GM12878 (cell line): Measurements from ENCODE around the gene LEMD2. TPM values are rescaled to one million over a fixed set of nuclear protein-coding genes. Genes with fewer than 3 reads are reported as not detected.

Experiments used
- ATAC-seq: fragments of 200-7000 bp; cut with Tn5 transposase; 3 replicates; pipeline ENCODE4 v1.9.1; 2020; ENCODE audit warnings: mild to moderate bottlenecking, moderate library complexity
- BruUV-seq: library from RNA; stranded (reverse); fragments of 400-500 nt; replicated peaks from 2 replicates; lab custom pipeline; 2021; lab: Mats Ljungman, UMichigan
- CTCF ChIA-PET: fragments of 300-600 bp; sonication (Branson Sonifier 250); formaldehyde crosslinking; extraction: SDS; loops from one replicate; lab custom pipeline; 2021; ENCODE audit warnings: inconsistent platforms; lab: Yijun Ruan, JAX
- POLR2A ChIA-PET: fragments of 350-600 bp; formaldehyde crosslinking; extraction: SDS; loops from one replicate; lab custom pipeline; 2021; ENCODE audit warnings: inconsistent platforms; lab: Charles Lee
- RAD21 ChIA-PET: fragments of 300-600 bp; sonication (Branson Sonifier 250); formaldehyde crosslinking; loops from one replicate; lab custom pipeline; 2023; ENCODE audit warnings: antibody characterized with exemption; ENCODE audit not compliant: unreplicated experiment; lab: Charles Lee
- SMC1A ChIA-PET: fragments of 300-600 bp; sonication (Branson Sonifier 250); formaldehyde crosslinking; loops from one replicate; lab custom pipeline; 2023; ENCODE audit not compliant: unreplicated experiment, uncharacterized antibody; lab: Charles Lee
- DNase-seq: peaks from one replicate; pipeline ENCODE4 v3.0.0-alpha.2; 2011; ENCODE audit warnings: low read depth, low spot score
- FAIRE-seq: peaks from 3 replicates; lab custom pipeline; 2011; peaks lifted over from hg19 to GRCh38; lab: Jason Lieb, UNC
- H2AFZ ChIP-seq: 2 replicates; pipeline ENCODE4 v1.6.0; 2011; ENCODE audit warnings: low read depth, low read length, control low read depth; ENCODE audit not compliant: control insufficient read depth
- H3K27ac ChIP-seq: 2 replicates; pipeline ENCODE4 v1.5.1; 2011; ENCODE audit warnings: control low read depth; ENCODE audit not compliant: control insufficient read depth, insufficient read depth
- H3K27me3 ChIP-seq, 2 experiments: replicated peaks in 1 of 2; 2 replicates each; pipeline versions ENCODE4 v1.6.0 to v1.6.1; 2011; ENCODE audit warnings: low read length in 1 of 2; ENCODE audit not compliant: control insufficient read depth in 2 of 2, insufficient read depth in 2 of 2
- H3K36me3 ChIP-seq, 2 experiments: 2 replicates each; pipeline ENCODE4 v1.5.1; 2011; ENCODE audit warnings: low read length in 1 of 2; ENCODE audit not compliant: control insufficient read depth in 2 of 2, insufficient read depth in 2 of 2
- H3K4me1 ChIP-seq: 2 replicates; pipeline ENCODE4 v1.6.1; 2011; ENCODE audit warnings: mild to moderate bottlenecking, low read length, moderate library complexity, mixed read lengths; ENCODE audit not compliant: control insufficient read depth, insufficient read depth
- H3K4me2 ChIP-seq: 2 replicates; pipeline ENCODE4 v1.6.0; 2011; ENCODE audit warnings: control low read depth; ENCODE audit not compliant: control insufficient read depth, insufficient read depth
- H3K4me3 ChIP-seq: fragments of 200-600 bp; sonication (generic); 2 replicates; pipeline ENCODE4 v1.5.1; 2016
- H3K79me2 ChIP-seq: 2 replicates; pipeline ENCODE4 v1.6.0; 2011; ENCODE audit warnings: low read length; ENCODE audit not compliant: control insufficient read depth, insufficient read depth
- H3K9ac ChIP-seq: 2 replicates; pipeline ENCODE4 v1.8.0; 2011; ENCODE audit warnings: low read length, control low read depth, mixed read lengths; ENCODE audit not compliant: control insufficient read depth, insufficient read depth
- H3K9me3 ChIP-seq: replicated peaks from 3 replicates; pipeline ENCODE4 v1.5.1; 2011; ENCODE audit warnings: mild to moderate bottlenecking, low read length; ENCODE audit not compliant: control insufficient read depth, insufficient read depth
- H4K20me1 ChIP-seq: 2 replicates; pipeline ENCODE4 v1.6.0; 2011; ENCODE audit not compliant: control insufficient read depth, insufficient read depth
- BMI1 ChIP-seq: fragments of 450-650 bp; IDR thresholded peaks from 2 replicates; pipeline ENCODE4 v1.6.1; 2016; ENCODE audit warnings: mild to moderate bottlenecking, moderate library complexity, borderline replicate concordance
- CHD2 ChIP-seq: IDR thresholded peaks from 2 replicates; pipeline ENCODE4 v1.6.1; 2011; ENCODE audit warnings: low read depth, low read length, improper control_type of control experiment, borderline replicate concordance
- ETV6 ChIP-seq, 2 experiments: fragments of 450-650 bp in 1 of 2; IDR thresholded peaks in 1 of 2; conservative IDR thresholded peaks in 1 of 2; 2 replicates each; pipeline ENCODE4 v1.6.1; 2014; ENCODE audit warnings: antibody characterized with exemption in 1 of 2, borderline replicate concordance in 1 of 2, low read depth in 1 of 2, mild to moderate bottlenecking in 1 of 2, moderate library complexity in 1 of 2
- HDAC2 ChIP-seq: fragments of 200-600 bp; sonication (generic); IDR thresholded peaks from 2 replicates; pipeline ENCODE4 v1.6.1; 2017
- NFXL1 ChIP-seq: fragments of 450-650 bp; IDR thresholded peaks from 2 replicates; pipeline ENCODE4 v1.6.1; 2017; ENCODE audit warnings: antibody characterized with exemption, mild to moderate bottlenecking, borderline replicate concordance
- NFYB ChIP-seq: IDR thresholded peaks from 2 replicates; pipeline ENCODE4 v1.6.1; 2011; ENCODE audit warnings: low read depth, mild to moderate bottlenecking, low read length, improper control_type of control experiment, moderate library complexity; ENCODE audit not compliant: insufficient read depth
- NRF1 ChIP-seq: conservative IDR thresholded peaks from 2 replicates; pipeline ENCODE4 v1.6.1; 2011; ENCODE audit warnings: mild to moderate bottlenecking, low read depth, low read length, improper control_type of control experiment
- PAX5 ChIP-seq: IDR thresholded peaks from 2 replicates; pipeline ENCODE4 v1.6.1; 2011; ENCODE audit warnings: low read depth, low read length, borderline replicate concordance
- RUNX3 ChIP-seq: IDR thresholded peaks from 2 replicates; pipeline ENCODE4 v1.6.1; 2012; ENCODE audit warnings: low read length, inconsistent platforms
- SMC3 ChIP-seq: IDR thresholded peaks from 2 replicates; pipeline ENCODE4 v1.6.1; 2011; ENCODE audit warnings: low read length, improper control_type of control experiment, borderline replicate concordance
- SP1 ChIP-seq: IDR thresholded peaks from one replicate; pipeline ENCODE4 v1.6.1; 2011; ENCODE audit warnings: low read depth, low read length
- SREBF1 ChIP-seq: IDR thresholded peaks from 2 replicates; pipeline ENCODE4 v1.6.1; 2012; ENCODE audit warnings: mild to moderate bottlenecking, low read length
- ZBED1 ChIP-seq: IDR thresholded peaks from 2 replicates; pipeline ENCODE4 v1.6.1; 2016; ENCODE audit warnings: borderline replicate concordance
- WGBS: methylation state at CpG from one replicate; pipeline ENCODE4 v1.1.6; 2016; ENCODE audit warnings: low lambda C conversion rate; ENCODE audit not compliant: insufficient replicate concordance, insufficient coverage; ENCODE audit errors: missing lambda C conversion rate; 5-methylcytosine and 5-hydroxymethylcytosine counted together
- in situ Hi-C: fragments of 300-500 bp; cut with MboI; formaldehyde crosslinking; loops from 9 replicates; pipeline ENCODE4 v1.14.3; 2018; ENCODE audit warnings: mixed read lengths
- intact Hi-C: fragments of 100-400 bp; cut with micrococcal nuclease; formaldehyde crosslinking; loops from one replicate; pipeline ENCODE4 v1.14.2; 2022; ENCODE audit not compliant: unreplicated experiment
- polyA plus RNA-seq, 11 experiments: library from polyadenylated mRNA; depleted of rRNA in 4 of 11; unstranded in 6 of 11; stranded (reverse) in 5 of 11; fragments of >200 nt; fragmentation: Nextera tagmentation in 4 of 11; fragmentation: Illumina TruSeq in 1 of 11; extraction: Ambion mirVana in 4 of 11; extraction: Trizol in 1 of 11; gene quantifications; 1 replicate in 1 of 11; 2 replicates in 10 of 11; pipeline versions ENCODE4 v1.2.1 to v1.2.3, GENCODE V29; 2011 to 2016; ENCODE audit warnings: inconsistent platforms in 2 of 11, missing spikeins in 2 of 11, low read depth in 1 of 11
- total RNA-seq, 4 experiments: library from RNA; depleted of rRNA in 3 of 4; stranded (reverse); fragments of >200 nt in 3 of 4; fragmentation: Illumina TruSeq in 1 of 4; extraction: Trizol in 1 of 4; gene quantifications; 2 replicates each; pipeline versions ENCODE4 v1.2.1 to v1.2.3, GENCODE V29; 2013 to 2021
- TF ChIP-seq, protein P1 (sequence below): fragments of 150-350 bp; IDR thresholded peaks from 2 replicates; pipeline ENCODE4 v1.6.1; 2016; ENCODE audit warnings: low read depth, low read length

Gene LEMD2
- total and polyA plus RNA-seq, 10 of the 15 experiments (the other 5 are each of a cell fraction or from before 2014, with no cell fraction given): 0.45 to 47.1 (median 22.8) TPM

DNA sequence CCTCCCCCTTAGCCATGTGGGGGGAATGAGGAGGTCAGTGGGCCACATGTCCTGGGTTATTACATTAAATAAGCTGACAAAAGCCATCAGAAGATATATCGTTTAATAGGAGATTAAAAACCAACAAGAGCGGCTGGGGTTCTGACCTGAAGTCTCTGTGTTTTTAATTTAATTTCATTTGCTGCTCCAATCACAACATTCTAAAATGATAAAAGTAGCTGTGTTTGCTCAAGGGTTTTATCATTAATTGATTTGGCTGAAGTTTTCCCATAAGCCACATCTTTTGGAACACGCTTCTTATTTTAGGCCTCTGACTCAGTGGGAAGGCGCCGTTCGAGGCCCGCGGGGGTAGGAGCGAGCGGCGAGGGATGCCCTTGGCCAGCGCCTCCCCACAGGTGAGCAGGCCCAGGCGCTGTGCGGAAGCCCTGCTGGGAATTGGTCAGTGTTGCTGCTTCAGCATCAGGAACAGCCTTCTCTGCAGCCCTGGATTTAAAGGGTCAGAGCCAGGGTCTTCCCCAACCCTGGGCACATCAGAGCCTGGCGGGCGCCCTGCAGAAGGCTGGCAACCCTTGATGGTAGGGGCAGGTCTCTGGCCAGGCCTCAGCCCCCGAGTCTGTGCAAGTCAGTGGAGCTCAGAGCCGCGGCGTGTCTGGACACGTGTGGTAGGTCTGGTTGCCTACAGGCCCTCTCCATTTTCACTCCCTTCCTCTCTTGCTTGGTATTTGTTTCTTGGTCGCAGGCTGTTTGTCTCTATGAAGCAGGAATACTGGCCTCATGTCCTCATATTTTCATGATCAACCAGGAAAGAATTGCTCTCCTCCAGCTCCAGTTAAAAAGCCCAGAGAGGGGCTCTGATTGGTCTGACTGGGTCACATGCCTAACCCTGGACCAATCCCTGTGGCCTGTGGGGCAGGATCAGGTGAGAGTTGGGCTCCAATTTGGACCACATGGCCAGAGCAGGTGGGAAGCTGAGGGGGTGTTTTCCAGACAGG, 45.8 kb upstream of the LEMD2 start:
- H3K36me3 ChIP-seq: no peaks in the 10 kb centered on the region
- H3K9me3 ChIP-seq: no peaks in the 10 kb centered on the region; the same call in 2 of the 3 replicates
- no peak overlapping the region for H2AFZ ChIP-seq
- in situ Hi-C loops (no loop called here), intact Hi-C loops (no loop called here)
- H3K4me2 ChIP-seq: no peak overlapping the region
- H3K4me1 ChIP-seq: peaks cover 4% of the 10 kb centered on the region
- DNase-seq: no peak
- no peak overlapping the region for H3K27ac ChIP-seq
- ChIA-PET CTCF (interaction anchor here (0.7 kb wide), 1 partner anchor 64 kb away, joined by 3 read pairs; no protein-coding TSS in a partner anchor), POLR2A (no interaction called here), SMC1A (no interaction called here), RAD21 (no interaction called here)
- H4K20me1 ChIP-seq: no peaks in the 10 kb centered on the region
- H3K9ac ChIP-seq: no peak overlapping the region
- TF ChIP-seq ZBED1 (no peak), NRF1 (no peak), NFYB (0 out of 2 replicates have a peak, but pooled peaks have one; percentile 35), ETV6 (conservative IDR thresholded peaks at IDR 0.05 in 1 of 2, IDR thresholded peaks at IDR 0.05 in 1 of 2; ENCODE audit: borderline replicate concordance in 1 of 2, low read depth in 1 of 2) (no peak), SREBF1 (no peak)
- H3K79me2 ChIP-seq: no peaks in the 10 kb centered on the region
- 75% methylated on average over 22 of the region's 22 CpGs for WGBS
- FAIRE-seq: no peak
- no peaks in the 10 kb centered on the region for H3K27me3 ChIP-seq
- no peak for ATAC-seq
- BruUV-seq: no TSS peak
- H3K4me3 ChIP-seq: no peak overlapping the region

DNA sequence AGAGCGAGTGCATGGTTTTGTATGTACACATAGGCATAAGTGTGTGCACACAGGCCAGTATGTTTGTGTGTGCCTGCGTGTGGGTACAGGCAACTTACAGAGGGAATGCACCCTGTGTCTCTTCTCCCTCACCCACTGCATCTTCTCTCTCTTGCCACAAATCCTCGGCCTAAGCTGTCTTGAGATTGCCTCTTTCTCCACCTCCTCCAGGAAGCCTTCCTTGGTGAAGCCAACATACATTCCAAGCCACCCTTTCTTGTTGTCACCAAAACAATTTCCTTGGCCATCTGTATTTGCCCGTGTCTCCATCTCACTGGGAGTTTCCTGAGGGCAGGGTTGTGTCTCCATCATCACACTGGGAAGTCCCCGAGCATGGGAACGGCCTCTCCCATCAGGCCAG, 44.7 kb upstream of the LEMD2 start:
- no peaks in the 10 kb centered on the region; a peak in 1 of 4 replicates for H3K27me3 ChIP-seq
- no peak for DNase-seq
- H3K79me2 ChIP-seq: no peaks in the 10 kb centered on the region
- in situ Hi-C loops (no loop called here), intact Hi-C loops (no loop called here)
- ChIA-PET POLR2A (no interaction called here), RAD21 (no interaction called here), CTCF (no interaction called here), SMC1A (no interaction called here)
- ATAC-seq: no peak
- H3K4me1 ChIP-seq: no peaks in the 10 kb centered on the region
- no peak overlapping the region for H3K9ac ChIP-seq
- H4K20me1 ChIP-seq: no peaks in the 10 kb centered on the region
- FAIRE-seq: no peak
- H2AFZ ChIP-seq: no peak overlapping the region
- no peaks in the 10 kb centered on the region for H3K36me3 ChIP-seq
- no peak overlapping the region for H3K27ac ChIP-seq
- WGBS: 35% methylated on average over 5 of the region's 6 CpGs
- H3K9me3 ChIP-seq: no peaks in the 10 kb centered on the region; the same call in 2 of the 3 replicates
- no peak overlapping the region for H3K4me2 ChIP-seq
- no peak overlapping the region for H3K4me3 ChIP-seq
- no TSS peak for BruUV-seq
- TF ChIP-seq, protein P1, sequence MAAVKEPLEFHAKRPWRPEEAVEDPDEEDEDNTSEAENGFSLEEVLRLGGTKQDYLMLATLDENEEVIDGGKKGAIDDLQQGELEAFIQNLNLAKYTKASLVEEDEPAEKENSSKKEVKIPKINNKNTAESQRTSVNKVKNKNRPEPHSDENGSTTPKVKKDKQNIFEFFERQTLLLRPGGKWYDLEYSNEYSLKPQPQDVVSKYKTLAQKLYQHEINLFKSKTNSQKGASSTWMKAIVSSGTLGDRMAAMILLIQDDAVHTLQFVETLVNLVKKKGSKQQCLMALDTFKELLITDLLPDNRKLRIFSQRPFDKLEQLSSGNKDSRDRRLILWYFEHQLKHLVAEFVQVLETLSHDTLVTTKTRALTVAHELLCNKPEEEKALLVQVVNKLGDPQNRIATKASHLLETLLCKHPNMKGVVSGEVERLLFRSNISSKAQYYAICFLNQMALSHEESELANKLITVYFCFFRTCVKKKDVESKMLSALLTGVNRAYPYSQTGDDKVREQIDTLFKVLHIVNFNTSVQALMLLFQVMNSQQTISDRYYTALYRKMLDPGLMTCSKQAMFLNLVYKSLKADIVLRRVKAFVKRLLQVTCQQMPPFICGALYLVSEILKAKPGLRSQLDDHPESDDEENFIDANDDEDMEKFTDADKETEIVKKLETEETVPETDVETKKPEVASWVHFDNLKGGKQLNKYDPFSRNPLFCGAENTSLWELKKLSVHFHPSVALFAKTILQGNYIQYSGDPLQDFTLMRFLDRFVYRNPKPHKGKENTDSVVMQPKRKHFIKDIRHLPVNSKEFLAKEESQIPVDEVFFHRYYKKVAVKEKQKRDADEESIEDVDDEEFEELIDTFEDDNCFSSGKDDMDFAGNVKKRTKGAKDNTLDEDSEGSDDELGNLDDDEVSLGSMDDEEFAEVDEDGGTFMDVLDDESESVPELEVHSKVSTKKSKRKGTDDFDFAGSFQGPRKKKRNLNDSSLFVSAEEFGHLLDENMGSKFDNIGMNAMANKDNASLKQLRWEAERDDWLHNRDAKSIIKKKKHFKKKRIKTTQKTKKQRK: no peak
- no peak for TF ChIP-seq CHD2
- no peak for TF ChIP-seq RUNX3
- TF ChIP-seq HDAC2: no peak
- TF ChIP-seq PAX5: no peak
- no peak for TF ChIP-seq BMI1
- no peak for TF ChIP-seq SP1
- TF ChIP-seq NFXL1: no peak
- TF ChIP-seq SMC3: no peak
